SK-N-SH treated with all-trans-retinoic acid at 6 μM for 48 hours (cell line): ENCODE results near the gene PRICKLE3.

Experiments
- ATAC-seq: fragments of 200-7000 bp; cut with Tn5 transposase; 3 replicates; pipeline ENCODE4 v1.9.1; 2020; ENCODE audit warnings: mild to moderate bottlenecking, moderate library complexity
- ARNTL ChIP-seq: fragments of 450-650 bp; formaldehyde crosslinking; IDR thresholded peaks from 2 replicates; pipeline ENCODE4 v1.5.0; 2020; ENCODE audit warnings: low read depth, mild to moderate bottlenecking, moderate library complexity, borderline replicate concordance
- BACH2 ChIP-seq: fragments of 250-450 bp; sonication (Bioruptor Pico); IDR thresholded peaks from 2 replicates; pipeline ENCODE4 v1.9.0; 2021; ENCODE audit warnings: mild to moderate bottlenecking, borderline replicate concordance
- CREB5 ChIP-seq: fragments of 250-450 bp; sonication (Bioruptor Pico); IDR thresholded peaks from 2 replicates; pipeline ENCODE4 v1.5.1; 2020; ENCODE audit warnings: low read depth, mild to moderate bottlenecking, moderate library complexity
- CSDC2 ChIP-seq: fragments of 250-450 bp; sonication (Bioruptor Pico); IDR thresholded peaks from 2 replicates; pipeline ENCODE4 v1.5.0; 2020; ENCODE audit warnings: mild to moderate bottlenecking, moderate library complexity
- CSRNP3 ChIP-seq: fragments of 250-450 bp; sonication (Bioruptor Pico); IDR thresholded peaks from 2 replicates; pipeline ENCODE4 v1.5.1; 2021; ENCODE audit warnings: mild to moderate bottlenecking, moderate library complexity
- ESRRG ChIP-seq: fragments of 250-450 bp; sonication (Bioruptor Pico); IDR thresholded peaks from 2 replicates; pipeline ENCODE4 v1.6.1; 2021; ENCODE audit warnings: mild to moderate bottlenecking
- ISL1 ChIP-seq: fragments of 250-450 bp; sonication (Bioruptor Pico); IDR thresholded peaks from 2 replicates; pipeline ENCODE4 v2.1.2; 2022; ENCODE audit warnings: mild to moderate bottlenecking, moderate library complexity
- OSR1 ChIP-seq: fragments of 250-450 bp; sonication (Bioruptor Pico); IDR thresholded peaks from 2 replicates; pipeline ENCODE4 v1.8.0; 2022; ENCODE audit warnings: moderate library complexity, mild to moderate bottlenecking, inconsistent platforms
- PATZ1 ChIP-seq: fragments of 250-450 bp; sonication (Bioruptor Pico); IDR thresholded peaks from 2 replicates; pipeline ENCODE4 v1.8.0; 2020; ENCODE audit warnings: mild to moderate bottlenecking, moderate library complexity, borderline replicate concordance
- PPARA ChIP-seq: fragments of 250-450 bp; sonication (Bioruptor Pico); IDR thresholded peaks from 2 replicates; pipeline ENCODE4 v1.5.0; 2020; ENCODE audit warnings: mild to moderate bottlenecking, borderline replicate concordance
- RARB ChIP-seq: fragments of 250-450 bp; sonication (Bioruptor Pico); IDR thresholded peaks from 2 replicates; pipeline ENCODE4 v1.8.0; 2021; ENCODE audit warnings: mild to moderate bottlenecking, moderate library complexity
- SNAI2 ChIP-seq: fragments of 250-450 bp; sonication (Bioruptor Pico); IDR thresholded peaks from 2 replicates; pipeline ENCODE4 v1.5.0; 2020; ENCODE audit warnings: mild to moderate bottlenecking, moderate library complexity
- TCF4 ChIP-seq: fragments of 250-450 bp; sonication (Bioruptor Pico); IDR thresholded peaks from 2 replicates; pipeline ENCODE4 v1.8.0; 2021; ENCODE audit warnings: mild to moderate bottlenecking, moderate library complexity, borderline replicate concordance
- TOX ChIP-seq: fragments of 250-450 bp; sonication (Bioruptor Pico); IDR thresholded peaks from 2 replicates; pipeline ENCODE4 v1.8.0; 2021; ENCODE audit warnings: mild to moderate bottlenecking, moderate library complexity, borderline replicate concordance
- ZC3H10 ChIP-seq: fragments of 250-450 bp; sonication (Bioruptor Pico); IDR thresholded peaks from 2 replicates; pipeline ENCODE4 v1.5.1; 2021; ENCODE audit warnings: mild to moderate bottlenecking, moderate library complexity
- ZFP3 ChIP-seq: fragments of 250-450 bp; sonication (Bioruptor Pico); IDR thresholded peaks from 2 replicates; pipeline ENCODE4 v1.5.0; 2020; ENCODE audit warnings: mild to moderate bottlenecking, moderate library complexity
- ZFP30 ChIP-seq: fragments of 450-650 bp; formaldehyde crosslinking; IDR thresholded peaks from 2 replicates; pipeline ENCODE4 v1.5.0; 2022; ENCODE audit warnings: mild to moderate bottlenecking, moderate library complexity
- ZNF565 ChIP-seq: fragments of 450-650 bp; formaldehyde crosslinking; conservative IDR thresholded peaks from 2 replicates; pipeline ENCODE4 v1.5.0; 2020; ENCODE audit warnings: low read depth, mild to moderate bottlenecking, moderate library complexity
- ZNF70 ChIP-seq: fragments of 450-650 bp; formaldehyde crosslinking; IDR thresholded peaks from 2 replicates; pipeline ENCODE4 v1.5.0; 2020; ENCODE audit warnings: mild to moderate bottlenecking, moderate library complexity
- ZNF8 ChIP-seq: fragments of 450-650 bp; formaldehyde crosslinking; IDR thresholded peaks from 2 replicates; pipeline ENCODE4 v1.5.0; 2020; ENCODE audit warnings: mild to moderate bottlenecking, moderate library complexity
- TF ChIP-seq, protein P1 (sequence below): fragments of 250-450 bp; sonication (Bioruptor Pico); IDR thresholded peaks from 2 replicates; pipeline ENCODE4 v1.5.0; 2020; ENCODE audit warnings: mild to moderate bottlenecking, moderate library complexity

PRICKLE3 gene

DNA sequence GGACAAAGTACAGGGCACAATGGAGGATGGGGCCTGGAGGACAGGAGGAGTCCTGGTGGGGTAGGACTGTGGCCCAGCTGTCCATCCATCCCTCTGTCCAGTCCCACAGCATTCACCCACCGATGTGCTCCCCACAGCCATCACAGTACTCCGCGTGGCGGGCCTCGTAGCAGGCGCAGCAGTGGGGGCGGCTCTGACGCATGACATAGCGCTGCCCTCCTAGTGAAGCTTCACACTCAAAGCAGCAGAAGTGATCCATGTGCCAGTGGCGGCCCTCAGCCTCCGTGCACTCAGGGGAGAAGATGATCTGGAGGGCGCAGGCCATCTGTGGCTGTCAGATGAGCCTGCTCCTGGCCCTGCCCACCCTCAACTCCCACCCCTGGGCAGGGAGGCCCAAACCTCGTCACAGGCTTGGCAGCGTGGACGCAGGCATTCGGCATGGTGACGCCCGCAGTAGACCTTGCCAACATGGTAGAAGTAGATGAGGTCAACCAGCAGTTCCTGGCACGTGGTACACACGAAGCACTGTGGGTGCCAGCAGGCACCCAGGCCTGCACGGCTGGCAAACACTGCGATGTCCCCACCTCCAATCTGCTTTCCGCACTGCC lies 8.2 kb downstream of the PRICKLE3 start:
- TF ChIP-seq ZC3H10 (CRISPR knock-in tag) (no peak), CREB5 (no peak), RARB (CRISPR knock-in tag) (no peak), ZFP30 (CRISPR knock-in tag) (no peak), ARNTL (no peak), TCF4 (no peak), CSDC2 (CRISPR knock-in tag) (no peak), ZFP3 (CRISPR knock-in tag) (no peak), SNAI2 (CRISPR knock-in tag) (no peak), TOX (CRISPR knock-in tag) (no peak), ISL1 (CRISPR knock-in tag) (no peak), ZNF8 (CRISPR knock-in tag) (no peak), PPARA (CRISPR knock-in tag) (no peak), ZNF70 (CRISPR knock-in tag) (no peak)
- TF ChIP-seq, protein P1, sequence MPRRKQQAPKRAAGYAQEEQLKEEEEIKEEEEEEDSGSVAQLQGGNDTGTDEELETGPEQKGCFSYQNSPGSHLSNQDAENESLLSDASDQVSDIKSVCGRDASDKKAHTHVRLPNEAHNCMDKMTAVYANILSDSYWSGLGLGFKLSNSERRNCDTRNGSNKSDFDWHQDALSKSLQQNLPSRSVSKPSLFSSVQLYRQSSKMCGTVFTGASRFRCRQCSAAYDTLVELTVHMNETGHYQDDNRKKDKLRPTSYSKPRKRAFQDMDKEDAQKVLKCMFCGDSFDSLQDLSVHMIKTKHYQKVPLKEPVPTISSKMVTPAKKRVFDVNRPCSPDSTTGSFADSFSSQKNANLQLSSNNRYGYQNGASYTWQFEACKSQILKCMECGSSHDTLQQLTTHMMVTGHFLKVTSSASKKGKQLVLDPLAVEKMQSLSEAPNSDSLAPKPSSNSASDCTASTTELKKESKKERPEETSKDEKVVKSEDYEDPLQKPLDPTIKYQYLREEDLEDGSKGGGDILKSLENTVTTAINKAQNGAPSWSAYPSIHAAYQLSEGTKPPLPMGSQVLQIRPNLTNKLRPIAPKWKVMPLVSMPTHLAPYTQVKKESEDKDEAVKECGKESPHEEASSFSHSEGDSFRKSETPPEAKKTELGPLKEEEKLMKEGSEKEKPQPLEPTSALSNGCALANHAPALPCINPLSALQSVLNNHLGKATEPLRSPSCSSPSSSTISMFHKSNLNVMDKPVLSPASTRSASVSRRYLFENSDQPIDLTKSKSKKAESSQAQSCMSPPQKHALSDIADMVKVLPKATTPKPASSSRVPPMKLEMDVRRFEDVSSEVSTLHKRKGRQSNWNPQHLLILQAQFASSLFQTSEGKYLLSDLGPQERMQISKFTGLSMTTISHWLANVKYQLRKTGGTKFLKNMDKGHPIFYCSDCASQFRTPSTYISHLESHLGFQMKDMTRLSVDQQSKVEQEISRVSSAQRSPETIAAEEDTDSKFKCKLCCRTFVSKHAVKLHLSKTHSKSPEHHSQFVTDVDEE = no peak
- no peak; the same call in 2 of the 3 replicates for ATAC-seq

DNA sequence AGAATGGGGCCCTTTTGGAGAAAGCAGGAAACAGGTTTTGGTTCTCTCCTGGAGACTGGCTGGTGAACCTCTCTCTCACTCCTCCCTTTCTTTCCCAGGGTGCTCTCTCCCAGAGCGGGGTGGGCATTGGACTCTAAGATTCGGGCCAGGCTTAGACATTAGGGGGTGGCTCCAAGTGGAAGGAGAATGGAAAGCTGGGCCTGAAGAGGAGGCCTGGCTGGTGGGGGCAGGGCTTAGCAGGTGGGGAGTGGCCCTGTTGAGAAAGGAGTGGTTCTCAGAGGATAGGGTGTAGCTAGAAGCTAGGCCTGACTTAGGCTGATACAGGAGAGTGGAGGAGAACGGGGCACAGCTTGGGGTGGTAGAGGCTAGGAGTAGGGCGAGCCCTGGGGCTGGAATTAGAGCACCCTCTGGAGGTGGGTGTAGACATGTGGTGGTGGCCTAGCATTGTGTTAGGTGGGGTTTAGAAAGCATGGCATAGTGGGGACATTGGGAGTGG lies 8.8 kb downstream of the PRICKLE3 start:
- no peak for TF ChIP-seq CREB5
- TF ChIP-seq CSRNP3 = no peak
- TF ChIP-seq PATZ1 (CRISPR knock-in tag) = no peak
- no peak for TF ChIP-seq BACH2
- no peak for TF ChIP-seq OSR1 (CRISPR knock-in tag)
- no peak for TF ChIP-seq TCF4
- TF ChIP-seq ZNF8 (CRISPR knock-in tag) = no peak
- TF ChIP-seq CSDC2 (CRISPR knock-in tag) = no peak
- no peak for TF ChIP-seq ESRRG
- no peak for TF ChIP-seq TOX (CRISPR knock-in tag)
- TF ChIP-seq ZNF565 (CRISPR knock-in tag) = no peak
- TF ChIP-seq, protein P1 = no peak
- peak; percentile 16 for ATAC-seq
